GM10248 (cell line): Measurements from ENCODE around the gene KRTAP19-5.

ENCODE experiments used
- CTCF ChIA-PET: fragments of 300-600 bp; sonication (Branson Sonifier 250); formaldehyde crosslinking; extraction: SDS; loops from one replicate; lab custom pipeline; 2021; ENCODE audit warnings: antibody characterized with exemption; lab: Yijun Ruan, JAX
- POLR2A ChIA-PET: fragments of 350-650 bp; sonication (Branson Sonifier 250); formaldehyde crosslinking; extraction: SDS; loops from one replicate; lab custom pipeline; 2020; ENCODE audit warnings: antibody characterized with exemption; lab: Yijun Ruan, JAX
- DNase-seq: peaks from one replicate; pipeline ENCODE4 v3.0.0; 2012; ENCODE audit errors: extremely low spot score
- CTCF ChIP-seq: IDR thresholded peaks from 2 replicates; pipeline ENCODE4 v1.5.1; 2012; ENCODE audit warnings: mild to moderate bottlenecking, low read depth; ENCODE audit errors: extremely low read depth, missing control alignments, control extremely low read depth

The KRTAP19-5 gene

GRCh38 chr21:30487336-30487735 lies 14.6 kb downstream of the KRTAP19-5 start, which contains the start of gene KRTAP19-2:
Gene KRTAP19-2, minus strand, starts transcription at chr21:30487436. Its CDS starts 88 bp downstream, at chr21:30487348.
- ChIA-PET CTCF (no interaction called here), POLR2A (no interaction called here)
- DNase-seq = no peak
- no peak for TF ChIP-seq CTCF

- CTCF ChIA-PET = no interaction called here
- no peak for DNase-seq
- no peak for TF ChIP-seq CTCF
- POLR2A ChIA-PET = no interaction called here
These were observed 15.8 kb downstream of the KRTAP19-5 start for GRCh38 chr21:30486180-30486579.

- no peak for TF ChIP-seq CTCF
- DNase-seq = no peak
- POLR2A ChIA-PET = no interaction called here
- CTCF ChIA-PET = no interaction called here
These were observed 19.8 kb downstream of the KRTAP19-5 start for GRCh38 chr21:30482130-30482529.

GRCh38 chr21:30480145-30480544 lies 21.8 kb downstream of the KRTAP19-5 start, which contains the start of gene KRTAP19-1:
Gene KRTAP19-1, minus strand, starts transcription at chr21:30480367. Its CDS starts 50 bp downstream, at chr21:30480317.
- TF ChIP-seq CTCF = no peak
- POLR2A ChIA-PET = no interaction called here
- no peak for DNase-seq
- CTCF ChIA-PET = no interaction called here

- ChIA-PET POLR2A (no interaction called here), CTCF (no interaction called here)
- TF ChIP-seq CTCF = no peak
- DNase-seq = no peak
These were observed 22.7 kb downstream of the KRTAP19-5 start for GRCh38 chr21:30479259-30479658.

GRCh38 chr21:30478004-30478403 lies 23.9 kb downstream of the KRTAP19-5 start:
- POLR2A ChIA-PET = no interaction called here
- no peak for DNase-seq
- no peak for TF ChIP-seq CTCF
- CTCF ChIA-PET = no interaction called here

- ChIA-PET CTCF (no interaction called here), POLR2A (no interaction called here)
- no peak for DNase-seq
- no peak for TF ChIP-seq CTCF
These were observed 32.8 kb downstream of the KRTAP19-5 start for GRCh38 chr21:30468900-30469714.
